GM12878 (cell line): Measurements from ENCODE around the gene SLC39A11. TPM values are rescaled to one million over a fixed set of nuclear protein-coding genes. Genes with fewer than 3 reads are reported as not detected.

Experiments
- ATAC-seq: fragments of 200-7000 bp; cut with Tn5 transposase; 3 replicates; pipeline ENCODE4 v1.9.1; 2020; ENCODE audit warnings: mild to moderate bottlenecking, moderate library complexity
- BruUV-seq: library from RNA; stranded (reverse); fragments of 400-500 nt; replicated peaks from 2 replicates; lab custom pipeline; 2021; lab: Mats Ljungman, UMichigan
- CTCF ChIA-PET: fragments of 300-600 bp; sonication (Branson Sonifier 250); formaldehyde crosslinking; extraction: SDS; loops from one replicate; lab custom pipeline; 2021; ENCODE audit warnings: inconsistent platforms; lab: Yijun Ruan, JAX
- POLR2A ChIA-PET: fragments of 350-600 bp; formaldehyde crosslinking; extraction: SDS; loops from one replicate; lab custom pipeline; 2021; ENCODE audit warnings: inconsistent platforms; lab: Charles Lee
- RAD21 ChIA-PET: fragments of 300-600 bp; sonication (Branson Sonifier 250); formaldehyde crosslinking; loops from one replicate; lab custom pipeline; 2023; ENCODE audit warnings: antibody characterized with exemption; ENCODE audit not compliant: unreplicated experiment; lab: Charles Lee
- SMC1A ChIA-PET: fragments of 300-600 bp; sonication (Branson Sonifier 250); formaldehyde crosslinking; loops from one replicate; lab custom pipeline; 2023; ENCODE audit not compliant: unreplicated experiment, uncharacterized antibody; lab: Charles Lee
- DNase-seq: peaks from one replicate; pipeline ENCODE4 v3.0.0-alpha.2; 2011; ENCODE audit warnings: low read depth, low spot score
- FAIRE-seq: peaks from 3 replicates; lab custom pipeline; 2011; peaks lifted over from hg19 to GRCh38; lab: Jason Lieb, UNC
- H2AFZ ChIP-seq: 2 replicates; pipeline ENCODE4 v1.6.0; 2011; ENCODE audit warnings: low read depth, low read length, control low read depth; ENCODE audit not compliant: control insufficient read depth
- H3K27ac ChIP-seq: 2 replicates; pipeline ENCODE4 v1.5.1; 2011; ENCODE audit warnings: control low read depth; ENCODE audit not compliant: control insufficient read depth, insufficient read depth
- H3K27me3 ChIP-seq, 2 experiments: replicated peaks in 1 of 2; 2 replicates each; pipeline versions ENCODE4 v1.6.0 to v1.6.1; 2011; ENCODE audit warnings: low read length in 1 of 2; ENCODE audit not compliant: control insufficient read depth in 2 of 2, insufficient read depth in 2 of 2
- H3K36me3 ChIP-seq, 2 experiments: 2 replicates each; pipeline ENCODE4 v1.5.1; 2011; ENCODE audit warnings: low read length in 1 of 2; ENCODE audit not compliant: control insufficient read depth in 2 of 2, insufficient read depth in 2 of 2
- H3K4me1 ChIP-seq: 2 replicates; pipeline ENCODE4 v1.6.1; 2011; ENCODE audit warnings: mild to moderate bottlenecking, low read length, moderate library complexity, mixed read lengths; ENCODE audit not compliant: control insufficient read depth, insufficient read depth
- H3K4me2 ChIP-seq: 2 replicates; pipeline ENCODE4 v1.6.0; 2011; ENCODE audit warnings: control low read depth; ENCODE audit not compliant: control insufficient read depth, insufficient read depth
- H3K4me3 ChIP-seq: fragments of 200-600 bp; sonication (generic); 2 replicates; pipeline ENCODE4 v1.5.1; 2016
- H3K79me2 ChIP-seq: 2 replicates; pipeline ENCODE4 v1.6.0; 2011; ENCODE audit warnings: low read length; ENCODE audit not compliant: control insufficient read depth, insufficient read depth
- H3K9ac ChIP-seq: 2 replicates; pipeline ENCODE4 v1.8.0; 2011; ENCODE audit warnings: low read length, control low read depth, mixed read lengths; ENCODE audit not compliant: control insufficient read depth, insufficient read depth
- H3K9me3 ChIP-seq: replicated peaks from 3 replicates; pipeline ENCODE4 v1.5.1; 2011; ENCODE audit warnings: mild to moderate bottlenecking, low read length; ENCODE audit not compliant: control insufficient read depth, insufficient read depth
- H4K20me1 ChIP-seq: 2 replicates; pipeline ENCODE4 v1.6.0; 2011; ENCODE audit not compliant: control insufficient read depth, insufficient read depth
- BHLHE40 ChIP-seq, 2 experiments: fragments of 450-650 bp in 1 of 2; IDR thresholded peaks; 2 replicates each; pipeline ENCODE4 v1.6.1; 2011 to 2017; ENCODE audit warnings: low read depth in 2 of 2, borderline replicate concordance in 1 of 2, improper control_type of control experiment in 1 of 2, low read length in 1 of 2, mild to moderate bottlenecking in 1 of 2
- KLF5 ChIP-seq: fragments of 450-650 bp; IDR thresholded peaks from 2 replicates; pipeline ENCODE4 v1.6.1; 2014; ENCODE audit warnings: mild to moderate bottlenecking; ENCODE audit not compliant: partially characterized antibody
- RELA ChIP-seq: fragments of 450-650 bp; IDR thresholded peaks from 2 replicates; pipeline ENCODE4 v1.8.0; 2014; ENCODE audit warnings: borderline replicate concordance; ENCODE audit not compliant: partially characterized antibody
- ZNF274 ChIP-seq: IDR thresholded peaks from one replicate; pipeline ENCODE4 v1.8.0; 2011; ENCODE audit not compliant: insufficient read length, insufficient read depth
- WGBS: methylation state at CpG from one replicate; pipeline ENCODE4 v1.1.6; 2016; ENCODE audit warnings: low lambda C conversion rate; ENCODE audit not compliant: insufficient replicate concordance, insufficient coverage; ENCODE audit errors: missing lambda C conversion rate; 5-methylcytosine and 5-hydroxymethylcytosine counted together
- in situ Hi-C: fragments of 300-500 bp; cut with MboI; formaldehyde crosslinking; loops from 9 replicates; pipeline ENCODE4 v1.14.3; 2018; ENCODE audit warnings: mixed read lengths
- intact Hi-C: fragments of 100-400 bp; cut with micrococcal nuclease; formaldehyde crosslinking; loops from one replicate; pipeline ENCODE4 v1.14.2; 2022; ENCODE audit not compliant: unreplicated experiment
- polyA plus RNA-seq, 11 experiments: library from polyadenylated mRNA; depleted of rRNA in 4 of 11; unstranded in 6 of 11; stranded (reverse) in 5 of 11; fragments of >200 nt; fragmentation: Nextera tagmentation in 4 of 11; fragmentation: Illumina TruSeq in 1 of 11; extraction: Ambion mirVana in 4 of 11; extraction: Trizol in 1 of 11; gene quantifications; 1 replicate in 1 of 11; 2 replicates in 10 of 11; pipeline versions ENCODE4 v1.2.1 to v1.2.3, GENCODE V29; 2011 to 2016; ENCODE audit warnings: inconsistent platforms in 2 of 11, missing spikeins in 2 of 11, low read depth in 1 of 11
- total RNA-seq, 4 experiments: library from RNA; depleted of rRNA in 3 of 4; stranded (reverse); fragments of >200 nt in 3 of 4; fragmentation: Illumina TruSeq in 1 of 4; extraction: Trizol in 1 of 4; gene quantifications; 2 replicates each; pipeline versions ENCODE4 v1.2.1 to v1.2.3, GENCODE V29; 2013 to 2021
- TF ChIP-seq, protein P1 (sequence below): fragments of 450-650 bp; IDR thresholded peaks from 2 replicates; pipeline ENCODE4 v1.6.1; 2016; ENCODE audit warnings: mild to moderate bottlenecking

The SLC39A11 gene
- total and polyA plus RNA-seq, 10 of the 15 experiments (the other 5 are each of a cell fraction or from before 2014, with no cell fraction given) = 8.6 to 23.8 (median 14.0) TPM

DNA sequence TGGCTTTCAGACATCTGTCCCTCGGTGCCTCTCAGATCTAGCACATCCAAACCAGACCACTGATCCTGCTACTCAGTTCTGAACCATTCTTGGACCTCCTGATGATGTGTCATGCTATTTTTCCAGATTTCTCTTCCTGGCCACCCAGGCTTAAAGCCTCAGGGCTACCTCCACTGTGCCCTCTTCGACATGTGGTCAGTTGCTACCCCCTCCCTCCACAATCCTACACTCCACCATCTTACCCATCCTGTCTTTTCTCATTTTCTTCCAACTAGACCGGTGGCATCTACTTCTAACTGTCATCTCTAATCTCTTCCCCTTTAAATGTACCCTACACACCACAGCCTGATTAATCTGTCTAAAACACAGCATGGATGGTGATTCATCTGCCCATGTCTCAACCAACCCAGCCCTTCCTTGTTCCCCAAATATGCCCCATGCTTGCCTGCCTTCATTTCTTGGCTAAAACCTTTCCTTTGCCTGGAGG, 478.6 kb downstream of the SLC39A11 start:
- H3K9ac ChIP-seq = no peak overlapping the region
- TF ChIP-seq KLF5 (no peak), RELA (no peak)
- TF ChIP-seq, protein P1, sequence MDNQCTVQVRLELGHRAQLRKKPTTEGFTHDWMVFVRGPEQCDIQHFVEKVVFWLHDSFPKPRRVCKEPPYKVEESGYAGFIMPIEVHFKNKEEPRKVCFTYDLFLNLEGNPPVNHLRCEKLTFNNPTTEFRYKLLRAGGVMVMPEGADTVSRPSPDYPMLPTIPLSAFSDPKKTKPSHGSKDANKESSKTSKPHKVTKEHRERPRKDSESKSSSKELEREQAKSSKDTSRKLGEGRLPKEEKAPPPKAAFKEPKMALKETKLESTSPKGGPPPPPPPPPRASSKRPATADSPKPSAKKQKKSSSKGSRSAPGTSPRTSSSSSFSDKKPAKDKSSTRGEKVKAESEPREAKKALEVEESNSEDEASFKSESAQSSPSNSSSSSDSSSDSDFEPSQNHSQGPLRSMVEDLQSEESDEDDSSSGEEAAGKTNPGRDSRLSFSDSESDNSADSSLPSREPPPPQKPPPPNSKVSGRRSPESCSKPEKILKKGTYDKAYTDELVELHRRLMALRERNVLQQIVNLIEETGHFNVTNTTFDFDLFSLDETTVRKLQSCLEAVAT = 0 out of 2 replicates have a peak, but pooled peaks have one; percentile 31
- H4K20me1 ChIP-seq = no peaks in the 10 kb centered on the region
- no peak overlapping the region for H2AFZ ChIP-seq
- POLR2A ChIA-PET = interaction anchor here (3.8 to 5.2 kb wide), 3 partner anchors 10 to 26 kb away, joined by 23 to 47 read pairs (median 31); no protein-coding TSS in a partner anchor
- SMC1A ChIA-PET = interaction anchor here (0.9 to 6.6 kb wide), 7 partner anchors 11 to 95 kb away, joined by 3 to 66 read pairs (median 8); no protein-coding TSS in a partner anchor
- no peak overlapping the region for H3K27ac ChIP-seq
- no TSS peak for BruUV-seq
- in situ Hi-C loops = no loop called here
- ATAC-seq = peak; percentile 35
- H3K4me1 ChIP-seq = no peaks in the 10 kb centered on the region
- intact Hi-C loops = no loop called here
- RAD21 ChIA-PET = interaction anchor here (0.8 to 4.2 kb wide), 6 partner anchors 10 to 113 kb away, joined by 3 to 43 read pairs (median 10); no protein-coding TSS in a partner anchor
- H3K9me3 ChIP-seq = no peaks in the 10 kb centered on the region
- CTCF ChIA-PET = interaction anchor here (0.7 to 5.3 kb wide), 5 partner anchors 11 to 113 kb away, joined by 3 to 32 read pairs (median 4); no protein-coding TSS in a partner anchor
- no peaks in the 10 kb centered on the region for H3K27me3 ChIP-seq
- H3K79me2 ChIP-seq = no peaks in the 10 kb centered on the region
- WGBS = 29% methylated on average over 3 of the region's 3 CpGs
- no peak for FAIRE-seq
- no peak overlapping the region for H3K4me2 ChIP-seq
- no peaks in the 10 kb centered on the region for H3K36me3 ChIP-seq
- DNase-seq = no peak
- no peak overlapping the region for H3K4me3 ChIP-seq

DNA sequence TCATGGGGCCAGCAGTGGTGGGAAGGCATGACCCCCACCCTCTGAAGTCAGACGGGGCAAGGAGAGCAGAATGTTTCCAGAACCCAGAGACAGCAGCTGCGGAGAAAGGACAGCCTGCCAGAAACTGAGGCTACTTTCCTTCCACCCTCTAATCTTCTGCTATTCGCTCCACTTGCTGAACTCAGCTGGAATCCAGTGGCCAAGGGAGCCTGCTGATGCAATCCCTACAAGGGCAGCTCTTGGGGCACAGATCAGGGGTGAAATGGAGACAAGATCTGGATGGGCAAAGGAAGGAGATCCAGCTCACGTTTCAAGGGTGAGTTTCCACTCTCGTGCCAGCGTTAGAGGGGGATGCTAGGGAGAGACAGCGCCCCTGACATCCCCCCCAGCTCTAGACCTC, 479.1 kb downstream of the SLC39A11 start:
- intact Hi-C loops = no loop called here
- POLR2A ChIA-PET = interaction anchor here (0.8 to 5.2 kb wide), 4 partner anchors 10 to 26 kb away, joined by 4 to 47 read pairs (median 27); no protein-coding TSS in a partner anchor
- SMC1A ChIA-PET = interaction anchor here (1.2 to 6.6 kb wide), 5 partner anchors 8 to 96 kb away, joined by 4 to 66 read pairs (median 20); no protein-coding TSS in a partner anchor
- H3K4me1 ChIP-seq = no peaks in the 10 kb centered on the region
- no TSS peak for BruUV-seq
- H4K20me1 ChIP-seq = no peaks in the 10 kb centered on the region
- no peaks in the 10 kb centered on the region for H3K9me3 ChIP-seq
- WGBS = 40% methylated on average over 5 of the region's 7 CpGs
- DNase-seq = no peak
- peak in 1 of 2 experiments; percentile 22; a peak in 1 of 4 replicates for TF ChIP-seq BHLHE40 (IDR thresholded peaks at IDR 0.05; ENCODE audit: borderline replicate concordance in 1 of 2, low read depth in 2 of 2, low read length in 1 of 2)
- TF ChIP-seq ZNF274 = no peak
- TF ChIP-seq, all 136 proteins: peak for 1
- Histone ChIP-seq H3K9ac (no peak overlapping the region), H3K4me2 (no peak overlapping the region), H3K36me3 (no peaks in the 10 kb centered on the region), H2AFZ (no peak overlapping the region), H3K27ac (no peak overlapping the region), H3K79me2 (no peaks in the 10 kb centered on the region), H3K4me3 (no peak overlapping the region), H3K27me3 (no peaks in the 10 kb centered on the region)
- no peak for ATAC-seq
- no peak for FAIRE-seq
- in situ Hi-C loops = no loop called here
- CTCF ChIA-PET = interaction anchor here (0.7 to 5.3 kb wide), 5 partner anchors 10 to 114 kb away, joined by 3 to 32 read pairs (median 4); no protein-coding TSS in a partner anchor
- RAD21 ChIA-PET = interaction anchor here (1.2 to 4.2 kb wide), 4 partner anchors 10 to 114 kb away, joined by 5 to 43 read pairs (median 22); no protein-coding TSS in a partner anchor
